ENCODE measurements around the gene MTCH1.

The MTCH1 gene

GRCh38 chr6:36967301-36967700, 18.7 kb downstream of the MTCH1 start:
- ChIA-PET CTCF (interaction anchor here (0.8 kb wide), 1 partner anchor 10 kb away, joined by 4 read pairs; no protein-coding TSS in a partner anchor), POLR2A (interaction anchor here (2.0 kb wide), 1 partner anchor 19 kb away, joined by 6 read pairs; the partner anchor contains the start of gene MTCH1)
- no peak for DNase-seq (ENCODE audit: extremely low spot score)
- TF ChIP-seq PKNOX1 (IDR thresholded peaks at IDR 0.05) (no peak), ARNT (IDR thresholded peaks at IDR 0.05) (no peak), ZNF384 (IDR thresholded peaks at IDR 0.05) (no peak), CTBP1 (IDR thresholded peaks at IDR 0.05; ENCODE audit: borderline replicate concordance) (no peak), LEF1 (IDR thresholded peaks at IDR 0.05; ENCODE audit: borderline replicate concordance) (no peak), TARDBP (IDR thresholded peaks at IDR 0.05) (no peak), FOXK2 (IDR thresholded peaks at IDR 0.05) (no peak), FOXA1 (IDR thresholded peaks at IDR 0.05) (no peak), ELF4 (IDR thresholded peaks at IDR 0.05) (no peak), NFRKB (IDR thresholded peaks at IDR 0.05) (no peak), SUZ12 (IDR thresholded peaks at IDR 0.05) (no peak), FOXM1 (IDR thresholded peaks at IDR 0.05; ENCODE audit: borderline replicate concordance) (no peak), L3MBTL2 (conservative IDR thresholded peaks at IDR 0.05) (no peak), HDGF (IDR thresholded peaks at IDR 0.05; ENCODE audit: borderline replicate concordance) (no peak)

- CTCF ChIA-PET, result interaction anchor here (1.3 kb wide), 1 partner anchor 13 kb away, joined by 4 read pairs; no protein-coding TSS in a partner anchor
- TF ChIP-seq ARNT (IDR thresholded peaks at IDR 0.05), result no peak
- TF ChIP-seq LEF1 (IDR thresholded peaks at IDR 0.05; ENCODE audit: borderline replicate concordance), result no peak
- TF ChIP-seq NFRKB (IDR thresholded peaks at IDR 0.05), result no peak
- no peak for TF ChIP-seq HDGF (IDR thresholded peaks at IDR 0.05; ENCODE audit: borderline replicate concordance)
- no peak for TF ChIP-seq PKNOX1 (IDR thresholded peaks at IDR 0.05)
- TF ChIP-seq L3MBTL2 (conservative IDR thresholded peaks at IDR 0.05), result no peak
- TF ChIP-seq CTBP1 (IDR thresholded peaks at IDR 0.05; ENCODE audit: borderline replicate concordance), result no peak
- TF ChIP-seq BHLHE40 (IDR thresholded peaks at IDR 0.05; ENCODE audit: borderline replicate concordance), result no peak
- no peak for TF ChIP-seq TARDBP (IDR thresholded peaks at IDR 0.05)
- no peak for DNase-seq (ENCODE audit: extremely low spot score)
- POLR2A ChIA-PET, result no interaction called here
Measured at GRCh38 chr6:36964908-36965307, 21.1 kb downstream of the MTCH1 start.

GRCh38 chr6:36964349-36964748, 21.6 kb downstream of the MTCH1 start:
- no peak for DNase-seq (ENCODE audit: extremely low spot score)
- POLR2A ChIA-PET, result interaction anchor here (1.1 kb wide), 1 partner anchor 11 kb away, joined by 3 read pairs; no protein-coding TSS in a partner anchor
- CTCF ChIA-PET, result no interaction called here
- TF ChIP-seq NFRKB (IDR thresholded peaks at IDR 0.05) (no peak), ZNF384 (IDR thresholded peaks at IDR 0.05) (no peak), FOXA1 (IDR thresholded peaks at IDR 0.05) (no peak)

- CTCF ChIA-PET, result interaction anchor here (0.9 kb wide), 1 partner anchor 14 kb away, joined by 3 read pairs; no protein-coding TSS in a partner anchor
- no peak for DNase-seq (ENCODE audit: extremely low spot score)
- POLR2A ChIA-PET, result interaction anchor here (1.1 kb wide), 1 partner anchor 10 kb away, joined by 3 read pairs; no protein-coding TSS in a partner anchor
- TF ChIP-seq FOXK2 (IDR thresholded peaks at IDR 0.05), result no peak
- no peak for TF ChIP-seq SUZ12 (IDR thresholded peaks at IDR 0.05)
- TF ChIP-seq L3MBTL2 (conservative IDR thresholded peaks at IDR 0.05), result no peak
- no peak for TF ChIP-seq FOXM1 (IDR thresholded peaks at IDR 0.05; ENCODE audit: borderline replicate concordance)
- no peak for TF ChIP-seq LEF1 (IDR thresholded peaks at IDR 0.05; ENCODE audit: borderline replicate concordance)
- TF ChIP-seq BHLHE40 (IDR thresholded peaks at IDR 0.05; ENCODE audit: borderline replicate concordance), result no peak
- TF ChIP-seq ZNF384 (IDR thresholded peaks at IDR 0.05), result no peak
- TF ChIP-seq FOXA1 (IDR thresholded peaks at IDR 0.05), result no peak
- TF ChIP-seq SP1 (IDR thresholded peaks at IDR 0.05), result no peak
- TF ChIP-seq PKNOX1 (IDR thresholded peaks at IDR 0.05), result no peak
- TF ChIP-seq NFRKB (IDR thresholded peaks at IDR 0.05), result no peak
- TF ChIP-seq ARNT (IDR thresholded peaks at IDR 0.05), result no peak
- TF ChIP-seq TARDBP (IDR thresholded peaks at IDR 0.05), result no peak
- no peak for TF ChIP-seq CTBP1 (IDR thresholded peaks at IDR 0.05; ENCODE audit: borderline replicate concordance)
Measured at GRCh38 chr6:36963451-36964290, 22.3 kb downstream of the MTCH1 start.

- POLR2A ChIA-PET, result no interaction called here
- CTCF ChIA-PET, result interaction anchor here (0.9 kb wide), 1 partner anchor 15 kb away, joined by 3 read pairs; no protein-coding TSS in a partner anchor
- DNase-seq (ENCODE audit: extremely low spot score), result no peak
- TF ChIP-seq CTBP1 (IDR thresholded peaks at IDR 0.05; ENCODE audit: borderline replicate concordance), result no peak
- no peak for TF ChIP-seq SP1 (IDR thresholded peaks at IDR 0.05)
- no peak for TF ChIP-seq LEF1 (IDR thresholded peaks at IDR 0.05; ENCODE audit: borderline replicate concordance)
Measured at GRCh38 chr6:36962874-36963273, 23.1 kb downstream of the MTCH1 start.

All from HEK293T (cell line).